SU-DHL-6 (cell line): ENCODE results near the gene TMIGD2.

Source experiments
- H2AFZ ChIP-seq: fragments of 200-600 bp; sonication (generic); 2 replicates; pipeline ENCODE4 v1.6.1; 2014; ENCODE audit warnings: low read depth, mild to moderate bottlenecking, moderate library complexity, mixed read lengths, antibody characterized with exemption, low read length; ENCODE audit not compliant: severe bottlenecking
- H3F3A ChIP-seq: fragments of 200-600 bp; shearing (Covaris generic); 2 replicates; pipeline ENCODE4 v1.6.0; 2016; ENCODE audit warnings: antibody characterized with exemption, mild to moderate bottlenecking; ENCODE audit not compliant: insufficient read depth
- H3K27ac ChIP-seq: fragments of 200-600 bp; sonication (generic); 2 replicates; pipeline ENCODE4 v1.5.1; 2016; ENCODE audit warnings: low read depth, mild to moderate bottlenecking, low read length, moderate library complexity, mixed read lengths
- H3K27me3 ChIP-seq: fragments of 200-600 bp; sonication (generic), shearing (Covaris generic); 2 replicates; pipeline ENCODE4 v1.6.0; 2014; ENCODE audit warnings: mild to moderate bottlenecking, low read length
- H3K36me3 ChIP-seq: fragments of 200-600 bp; sonication (generic); 2 replicates; pipeline ENCODE4 v1.6.1; 2014; ENCODE audit warnings: mild to moderate bottlenecking, low read length, mixed read lengths
- H3K4me2 ChIP-seq: fragments of 300-600, 200-600 bp; shearing (Covaris generic), sonication (generic); 2 replicates; pipeline ENCODE4 v1.6.0; 2014; ENCODE audit warnings: low read length, low read depth, mild to moderate bottlenecking; ENCODE audit not compliant: poor library complexity, severe bottlenecking
- H3K4me3 ChIP-seq: fragments of 200-600 bp; sonication (generic); 2 replicates; pipeline ENCODE4 v1.5.1; 2014; ENCODE audit warnings: antibody characterized with exemption, low read length, mild to moderate bottlenecking, mixed read lengths; ENCODE audit not compliant: insufficient read depth, poor library complexity, severe bottlenecking
- H3K79me2 ChIP-seq: fragments of 200-600 bp; sonication (generic); 2 replicates; pipeline ENCODE4 v1.6.1; 2014; ENCODE audit warnings: mild to moderate bottlenecking, low read length, moderate library complexity; ENCODE audit not compliant: insufficient read depth
- H3K9ac ChIP-seq: fragments of 200-600 bp; sonication (generic); 2 replicates; pipeline ENCODE4 v1.7.0; 2014; ENCODE audit warnings: mild to moderate bottlenecking, low read length
- H3K9me2 ChIP-seq: fragments of 200-600 bp; sonication (generic); replicated peaks from 2 replicates; pipeline ENCODE4 v1.6.1; 2014; ENCODE audit warnings: low read length; ENCODE audit not compliant: insufficient read depth
- H3K9me3 ChIP-seq: fragments of 200-600 bp; sonication (generic); 2 replicates; pipeline ENCODE4 v1.6.1; 2014; ENCODE audit warnings: low read length, mixed read lengths; ENCODE audit not compliant: insufficient read depth
- H4K20me1 ChIP-seq: fragments of 200-600 bp; sonication (generic); 2 replicates; pipeline ENCODE4 v1.6.1; 2014; ENCODE audit warnings: low read depth, mild to moderate bottlenecking, antibody characterized with exemption, low read length, moderate library complexity, mixed read lengths
- EZH2phosphoT487 ChIP-seq: fragments of 200-600 bp; sonication (generic), shearing (Covaris generic); conservative IDR thresholded peaks from 2 replicates; pipeline ENCODE4 v1.6.1; 2018; ENCODE audit warnings: mild to moderate bottlenecking, antibody characterized with exemption, low read length, moderate library complexity, mixed read lengths
- TF ChIP-seq, protein P1 (sequence below): fragments of 200-600 bp; sonication (generic); IDR thresholded peaks from one replicate; pipeline ENCODE4 v1.5.1; 2017; ENCODE audit warnings: antibody characterized with exemption, mild to moderate bottlenecking, low read length, moderate library complexity; ENCODE audit not compliant: insufficient read depth, poor library complexity, severe bottlenecking

TMIGD2 gene

DNA sequence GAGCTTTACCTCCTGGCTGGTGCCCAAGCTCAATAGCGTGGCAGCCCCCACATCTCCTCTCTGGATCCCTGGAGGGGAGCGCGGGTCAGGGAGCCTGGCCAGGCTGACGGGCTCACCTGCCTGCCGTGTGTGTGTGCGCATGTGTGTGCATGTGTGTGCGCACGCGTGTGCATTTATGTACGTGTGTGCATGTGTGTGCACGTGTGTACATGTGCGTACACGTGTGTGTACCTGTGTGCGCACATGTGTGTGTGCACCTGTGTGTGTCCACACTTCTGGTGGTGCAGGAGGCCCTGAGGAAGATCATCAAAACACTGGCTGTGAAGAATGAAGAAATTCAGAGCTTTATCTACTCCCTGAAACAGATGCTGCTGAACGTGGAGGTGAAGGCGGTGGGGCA is 3.5 kb upstream of the TMIGD2 start:
- Histone ChIP-seq H3K4me2 (no peak overlapping the region), H3K9me3 (no peaks in the 10 kb centered on the region), H3K27ac (no peak overlapping the region), H3K4me3 (no peak overlapping the region), H2AFZ (no peak overlapping the region), H3K9ac (no peak overlapping the region), H3F3A (no peaks in the 10 kb centered on the region), H3K79me2 (no peaks in the 10 kb centered on the region), H3K9me2 (no peaks in the 10 kb centered on the region), H4K20me1 (no peaks in the 10 kb centered on the region), H3K36me3 (no peaks in the 10 kb centered on the region), H3K27me3 (no peaks in the 10 kb centered on the region)
- TF ChIP-seq EZH2phosphoT487 = no peak
- TF ChIP-seq, protein P1, sequence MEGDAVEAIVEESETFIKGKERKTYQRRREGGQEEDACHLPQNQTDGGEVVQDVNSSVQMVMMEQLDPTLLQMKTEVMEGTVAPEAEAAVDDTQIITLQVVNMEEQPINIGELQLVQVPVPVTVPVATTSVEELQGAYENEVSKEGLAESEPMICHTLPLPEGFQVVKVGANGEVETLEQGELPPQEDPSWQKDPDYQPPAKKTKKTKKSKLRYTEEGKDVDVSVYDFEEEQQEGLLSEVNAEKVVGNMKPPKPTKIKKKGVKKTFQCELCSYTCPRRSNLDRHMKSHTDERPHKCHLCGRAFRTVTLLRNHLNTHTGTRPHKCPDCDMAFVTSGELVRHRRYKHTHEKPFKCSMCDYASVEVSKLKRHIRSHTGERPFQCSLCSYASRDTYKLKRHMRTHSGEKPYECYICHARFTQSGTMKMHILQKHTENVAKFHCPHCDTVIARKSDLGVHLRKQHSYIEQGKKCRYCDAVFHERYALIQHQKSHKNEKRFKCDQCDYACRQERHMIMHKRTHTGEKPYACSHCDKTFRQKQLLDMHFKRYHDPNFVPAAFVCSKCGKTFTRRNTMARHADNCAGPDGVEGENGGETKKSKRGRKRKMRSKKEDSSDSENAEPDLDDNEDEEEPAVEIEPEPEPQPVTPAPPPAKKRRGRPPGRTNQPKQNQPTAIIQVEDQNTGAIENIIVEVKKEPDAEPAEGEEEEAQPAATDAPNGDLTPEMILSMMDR = no peak

DNA sequence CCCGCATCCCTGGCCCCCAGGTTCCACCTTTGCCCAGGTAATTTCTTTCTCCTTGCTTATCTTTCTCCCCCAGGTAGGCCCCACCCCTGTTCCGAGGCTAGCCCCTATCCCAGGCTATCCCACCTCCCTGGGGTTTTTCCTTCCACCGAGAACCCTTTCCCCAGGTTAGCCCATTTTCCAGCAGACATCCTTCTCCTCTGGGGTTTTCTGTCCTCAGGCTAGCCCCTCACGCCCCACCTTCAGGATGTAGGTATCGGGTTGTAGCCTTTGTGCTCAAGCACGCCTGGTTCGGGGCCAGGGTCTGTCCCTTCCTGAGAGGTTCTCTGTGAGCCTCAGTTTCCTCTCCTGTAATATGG is 3.0 kb upstream of the TMIGD2 start:
- Histone ChIP-seq H3K4me3 (no peak overlapping the region), H3K79me2 (no peaks in the 10 kb centered on the region), H3K27me3 (no peaks in the 10 kb centered on the region), H3K27ac (no peak overlapping the region), H3K36me3 (no peaks in the 10 kb centered on the region), H3K9me3 (no peaks in the 10 kb centered on the region), H3F3A (no peaks in the 10 kb centered on the region), H3K9ac (no peak overlapping the region), H2AFZ (no peak overlapping the region), H3K9me2 (no peaks in the 10 kb centered on the region), H3K4me2 (peak overlapping the region; percentile 31), H4K20me1 (no peaks in the 10 kb centered on the region)
- TF ChIP-seq, protein P1 = no peak
- no peak for TF ChIP-seq EZH2phosphoT487

DNA sequence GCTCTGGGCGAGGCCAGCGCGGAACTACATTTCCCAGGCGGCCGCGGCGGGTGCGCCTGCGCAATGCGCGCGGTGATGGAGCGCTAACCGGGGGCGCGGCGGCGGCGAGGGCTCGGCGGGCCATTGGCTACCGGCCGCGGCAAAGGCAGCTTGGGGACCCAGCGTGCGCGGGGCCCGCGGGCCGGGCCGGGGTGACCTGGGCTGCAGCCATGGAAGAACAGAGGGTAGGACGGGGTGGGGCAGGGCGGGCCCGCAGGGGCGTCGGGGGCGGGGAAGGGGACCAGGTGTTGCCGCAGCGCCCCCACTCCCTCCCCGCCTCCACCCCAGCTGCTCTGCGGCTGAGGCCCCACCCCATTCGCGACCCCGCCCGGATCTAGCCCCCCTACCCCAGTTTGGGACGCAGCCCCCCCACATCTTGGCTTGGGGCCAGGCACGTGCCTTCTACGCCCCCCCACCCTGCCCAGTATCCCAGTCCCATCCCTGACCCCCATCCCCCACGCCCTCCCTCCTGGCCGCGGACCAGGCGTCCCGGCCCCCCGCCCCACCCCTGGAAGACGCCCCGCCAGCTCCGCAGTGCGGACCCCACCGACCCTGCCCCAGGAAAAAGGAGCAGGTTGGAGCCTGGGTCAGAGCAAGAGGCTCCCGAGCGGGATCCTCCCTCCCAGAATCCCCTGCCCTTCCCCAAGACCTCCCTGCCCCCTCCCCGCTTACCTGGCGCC is 2.5 kb upstream of the TMIGD2 start, which contains the start of gene FSD1:
Gene FSD1, plus strand, starts transcription at position 61 of the 719 bp plus-strand sequence. Its CDS starts 149 bp downstream, at position 210.
- Histone ChIP-seq H3K27ac (no peak within 1 kb of the TSS), H3K27me3 (no peaks in the 10 kb centered on the region), H3K4me2 (peak within 1 kb of the TSS; percentile 31), H3F3A (no peaks in the 10 kb centered on the region), H3K36me3 (no peaks in the 10 kb centered on the region), H3K9me3 (no peaks in the 10 kb centered on the region), H4K20me1 (no peaks in the 10 kb centered on the region), H2AFZ (peak within 1 kb of the TSS; percentile 2), H3K79me2 (no peaks in the 10 kb centered on the region), H3K9me2 (no peaks in the 10 kb centered on the region), H3K9ac (peak within 1 kb of the TSS; percentile 51; the same call in 1 of the 2 replicates), H3K4me3 (peak within 1 kb of the TSS; percentile 56)
- TF ChIP-seq, protein P1 = no peak
